K562 (cell line): ENCODE measurements around the gene OXLD1. TPM values are rescaled to one million over a fixed set of nuclear protein-coding genes. Genes with fewer than 3 reads are reported as not detected.
A peak's percentile ranks its signal among the peaks of the same experiment; 100 is the strongest.

Experiments used
- FOSL1 ChIP-seq: fragments of 200-800 bp; sonication (Bioruptor generic); conservative IDR thresholded peaks from 2 replicates; pipeline ENCODE4 v1.6.1; 2016; ENCODE audit warnings: missing genetic modification characterization, missing compliant biosample characterization
- FOXM1 ChIP-seq, 2 experiments: fragments of 450-650 bp in 1 of 2; sonication (generic) in 1 of 2; formaldehyde crosslinking in 1 of 2; IDR thresholded peaks; 2 replicates each; pipeline versions ENCODE4 v1.6.1 to v1.9.0; 2017 to 2022; ENCODE audit warnings: low read depth in 2 of 2, mild to moderate bottlenecking in 2 of 2, missing genetic modification reagents in 1 of 2, moderate library complexity in 1 of 2
- GABPA ChIP-seq: fragments of 200-800 bp; sonication (Bioruptor generic); conservative IDR thresholded peaks from 2 replicates; pipeline ENCODE4 v1.6.1; 2016; ENCODE audit warnings: low read depth, missing genetic modification characterization, missing compliant biosample characterization
- POLR3A ChIP-seq: IDR thresholded peaks from 2 replicates; pipeline ENCODE4 v1.6.1; 2011; ENCODE audit warnings: borderline replicate concordance, mild to moderate bottlenecking, moderate library complexity; ENCODE audit not compliant: insufficient read length, insufficient read depth; ENCODE audit errors: extremely low read depth
- RBBP5 ChIP-seq: fragments of 200-600 bp; sonication (generic); IDR thresholded peaks from 2 replicates; pipeline ENCODE4 v1.6.1; 2012; ENCODE audit warnings: borderline replicate concordance, mild to moderate bottlenecking, low read length, control low read depth, inconsistent platforms; ENCODE audit not compliant: insufficient read depth, poor library complexity, severe bottlenecking
- RBM25 ChIP-seq: fragments of 200-400 bp; formaldehyde crosslinking; IDR thresholded peaks from 2 replicates; pipeline ENCODE4 v1.6.1; 2018; ENCODE audit warnings: low read length, low read depth, moderate library complexity; ENCODE audit not compliant: severe bottlenecking
- SP1 ChIP-seq: sonication (generic); formaldehyde crosslinking; IDR thresholded peaks from 2 replicates; pipeline ENCODE4 v1.8.1; 2022; ENCODE audit warnings: mild to moderate bottlenecking, missing genetic modification reagents
- THAP12 ChIP-seq: fragments of 250-450 bp; sonication (Bioruptor Pico); IDR thresholded peaks from 2 replicates; pipeline ENCODE4 v1.9.0; 2021; ENCODE audit warnings: mild to moderate bottlenecking, inconsistent platforms
- ZNF224 ChIP-seq: sonication (generic); formaldehyde crosslinking; IDR thresholded peaks from 2 replicates; pipeline ENCODE4 v1.8.0; 2022; ENCODE audit warnings: mild to moderate bottlenecking, missing genetic modification reagents
- ZNF239 ChIP-seq: fragments of 250-450 bp; sonication (Bioruptor Pico); IDR thresholded peaks from 2 replicates; pipeline ENCODE4 v1.4.0; 2020; ENCODE audit warnings: mild to moderate bottlenecking
- ZNF518B ChIP-seq: fragments of 250-450 bp; sonication (Bioruptor Pico); IDR thresholded peaks from 2 replicates; pipeline ENCODE4 v1.5.0; 2021; ENCODE audit warnings: mild to moderate bottlenecking, moderate library complexity
- ZNF586 ChIP-seq: fragments of 450-650 bp; formaldehyde crosslinking; conservative IDR thresholded peaks from 2 replicates; pipeline ENCODE4 v1.4.0; 2020; ENCODE audit warnings: mild to moderate bottlenecking, moderate library complexity
- ZNF77 ChIP-seq: fragments of 250-450 bp; sonication (Bioruptor Pico); IDR thresholded peaks from 2 replicates; pipeline ENCODE4 v1.5.0; 2020
- polyA plus RNA-seq, 8 experiments: library from polyadenylated mRNA; depleted of rRNA in 4 of 8; stranded (reverse) in 5 of 8; unstranded in 3 of 8; fragments of >200 nt; fragmentation: Nextera tagmentation in 2 of 8; fragmentation: Illumina TruSeq in 1 of 8; extraction: Ambion mirVana in 2 of 8; extraction: Trizol in 1 of 8; gene quantifications; 2 replicates each; pipeline versions ENCODE4 v1.2.1 to v1.2.3, GENCODE V29; 2011 to 2014; ENCODE audit warnings: inconsistent platforms in 1 of 8, missing spikeins in 1 of 8
- total RNA-seq, 7 experiments: library from RNA; depleted of rRNA in 6 of 7; stranded (reverse); fragments of >200 nt in 6 of 7; fragmentation: Illumina TruSeq in 2 of 7; extraction: Trizol in 2 of 7; gene quantifications; 2 replicates each; pipeline versions ENCODE4 v1.2.1 to v1.2.3, GENCODE V29; 2011 to 2021; ENCODE audit warnings: low replicate concordance in 1 of 7
- TF ChIP-seq, protein P1 (sequence below): fragments of 200-800 bp; sonication (Bioruptor generic); IDR thresholded peaks from 2 replicates; pipeline ENCODE4 v1.6.1; 2016; ENCODE audit warnings: missing genetic modification characterization, missing compliant biosample characterization

The OXLD1 gene
- total and polyA plus RNA-seq, 9 of the 15 experiments (the other 6 are each of a cell fraction or from before 2014, with no cell fraction given), result 4.4 to 115 (median 29.3) TPM

DNA sequence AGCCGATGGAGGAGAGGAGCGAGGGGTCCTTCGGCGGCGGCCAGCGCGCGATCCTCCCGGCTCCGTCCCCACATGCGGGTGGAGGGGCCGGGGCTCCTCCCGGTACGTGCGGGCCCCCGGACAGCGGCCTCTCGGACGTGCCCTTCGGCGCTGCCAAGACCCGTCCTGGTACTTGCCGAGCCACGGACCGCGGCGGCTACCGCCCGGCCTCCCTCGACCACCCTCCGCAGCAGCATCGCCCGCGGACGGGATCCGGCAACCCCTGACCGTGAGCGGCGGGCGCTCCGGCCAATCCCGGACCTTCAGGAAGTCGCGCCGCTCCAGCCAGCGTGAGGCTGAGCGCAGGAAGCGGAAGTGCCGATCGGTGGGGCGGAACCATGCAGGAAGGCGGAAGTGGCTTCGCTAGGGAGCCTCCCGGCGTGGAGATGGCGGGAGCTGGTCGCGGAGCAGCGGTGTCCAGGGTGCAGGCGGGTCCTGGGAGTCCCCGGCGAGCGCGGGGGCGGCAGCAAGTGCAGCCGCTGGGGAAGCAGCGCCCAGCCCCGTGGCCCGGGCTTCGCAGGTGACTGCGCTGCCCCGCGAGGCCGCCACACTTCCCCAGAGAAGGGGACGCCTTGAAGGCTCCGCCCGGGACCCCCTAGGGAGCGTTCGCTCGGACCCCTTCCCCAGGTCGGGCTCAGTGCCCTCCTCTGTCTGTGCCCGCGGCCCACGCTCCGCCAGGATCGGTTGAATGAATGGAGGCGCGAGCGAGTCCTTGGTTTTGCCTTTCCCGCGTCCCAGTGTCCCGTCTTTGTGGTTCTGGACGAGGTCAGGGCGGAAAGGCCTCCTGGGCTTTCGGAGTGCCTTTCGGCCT lies at the start of gene OXLD1, which contains the start of gene CCDC137 (continued):
- TF ChIP-seq, protein P1, sequence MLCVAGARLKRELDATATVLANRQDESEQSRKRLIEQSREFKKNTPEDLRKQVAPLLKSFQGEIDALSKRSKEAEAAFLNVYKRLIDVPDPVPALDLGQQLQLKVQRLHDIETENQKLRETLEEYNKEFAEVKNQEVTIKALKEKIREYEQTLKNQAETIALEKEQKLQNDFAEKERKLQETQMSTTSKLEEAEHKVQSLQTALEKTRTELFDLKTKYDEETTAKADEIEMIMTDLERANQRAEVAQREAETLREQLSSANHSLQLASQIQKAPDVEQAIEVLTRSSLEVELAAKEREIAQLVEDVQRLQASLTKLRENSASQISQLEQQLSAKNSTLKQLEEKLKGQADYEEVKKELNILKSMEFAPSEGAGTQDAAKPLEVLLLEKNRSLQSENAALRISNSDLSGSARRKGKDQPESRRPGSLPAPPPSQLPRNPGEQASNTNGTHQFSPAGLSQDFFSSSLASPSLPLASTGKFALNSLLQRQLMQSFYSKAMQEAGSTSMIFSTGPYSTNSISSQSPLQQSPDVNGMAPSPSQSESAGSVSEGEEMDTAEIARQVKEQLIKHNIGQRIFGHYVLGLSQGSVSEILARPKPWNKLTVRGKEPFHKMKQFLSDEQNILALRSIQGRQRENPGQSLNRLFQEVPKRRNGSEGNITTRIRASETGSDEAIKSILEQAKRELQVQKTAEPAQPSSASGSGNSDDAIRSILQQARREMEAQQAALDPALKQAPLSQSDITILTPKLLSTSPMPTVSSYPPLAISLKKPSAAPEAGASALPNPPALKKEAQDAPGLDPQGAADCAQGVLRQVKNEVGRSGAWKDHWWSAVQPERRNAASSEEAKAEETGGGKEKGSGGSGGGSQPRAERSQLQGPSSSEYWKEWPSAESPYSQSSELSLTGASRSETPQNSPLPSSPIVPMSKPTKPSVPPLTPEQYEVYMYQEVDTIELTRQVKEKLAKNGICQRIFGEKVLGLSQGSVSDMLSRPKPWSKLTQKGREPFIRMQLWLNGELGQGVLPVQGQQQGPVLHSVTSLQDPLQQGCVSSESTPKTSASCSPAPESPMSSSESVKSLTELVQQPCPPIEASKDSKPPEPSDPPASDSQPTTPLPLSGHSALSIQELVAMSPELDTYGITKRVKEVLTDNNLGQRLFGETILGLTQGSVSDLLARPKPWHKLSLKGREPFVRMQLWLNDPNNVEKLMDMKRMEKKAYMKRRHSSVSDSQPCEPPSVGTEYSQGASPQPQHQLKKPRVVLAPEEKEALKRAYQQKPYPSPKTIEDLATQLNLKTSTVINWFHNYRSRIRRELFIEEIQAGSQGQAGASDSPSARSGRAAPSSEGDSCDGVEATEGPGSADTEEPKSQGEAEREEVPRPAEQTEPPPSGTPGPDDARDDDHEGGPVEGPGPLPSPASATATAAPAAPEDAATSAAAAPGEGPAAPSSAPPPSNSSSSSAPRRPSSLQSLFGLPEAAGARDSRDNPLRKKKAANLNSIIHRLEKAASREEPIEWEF (CRISPR knock-in tag), result no peak
- TF ChIP-seq ZNF586, result no peak
- TF ChIP-seq ZNF518B (CRISPR knock-in tag), result no peak
- no peak for TF ChIP-seq ZNF224 (CRISPR knock-in tag)
- no peak for TF ChIP-seq ZNF77 (CRISPR knock-in tag)
- no peak for TF ChIP-seq POLR3A
- TF ChIP-seq FOSL1, result no peak
- peak; percentile 92 for TF ChIP-seq RBBP5
- TF ChIP-seq THAP12 (CRISPR knock-in tag), result peak; percentile 68
- TF ChIP-seq FOXM1 (IDR thresholded peaks at IDR 0.05; ENCODE audit: low read depth), result no peak
- TF ChIP-seq FOXM1 (CRISPR knock-in tag; IDR thresholded peaks at IDR 0.05; ENCODE audit: low read depth), result peak; percentile 25
- peak; percentile 53 for TF ChIP-seq SP1 (CRISPR knock-in tag)
- peak; percentile 99 for TF ChIP-seq GABPA (tag)
- TF ChIP-seq RBM25, result peak; percentile 99
- TF ChIP-seq ZNF239, result no peak
